NCI-H1105 treated with DMSO at 0.1 percent for 48 hours (cell line): ENCODE results near the gene GRID1.
A peak's percentile ranks its signal among the peaks of the same experiment; 100 is the strongest.
"Not testable (repeated sequence)": the region's sequence is repeated elsewhere in the genome, so short reads cannot be mapped to it uniquely, and the experiment has no call there.

Experiments
- DNase-seq: peaks from one replicate; lab custom pipeline; 2025; lab: John Stamatoyannopoulos, UW

GRID1 gene

GRCh38 chr10:86036544-86036831 is 330.1 kb downstream of the GRID1 start:
- DNase-seq = no peak

- peak; percentile 1 for DNase-seq
Measured at GRCh38 chr10:86035791-86036543, 330.6 kb downstream of the GRID1 start.

GRCh38 chr10:86034710-86035109 is 331.9 kb downstream of the GRID1 start:
- no peak for DNase-seq

GRCh38 chr10:86033581-86033980 is 333.0 kb downstream of the GRID1 start:
- no peak for DNase-seq

- DNase-seq = not testable (repeated sequence)
Measured at GRCh38 chr10:86032087-86032486, 334.5 kb downstream of the GRID1 start.

- no peak for DNase-seq
Measured at GRCh38 chr10:86030312-86030711, 336.3 kb downstream of the GRID1 start.

- DNase-seq = no peak
Measured at GRCh38 chr10:86027346-86027745, 339.2 kb downstream of the GRID1 start.

GRCh38 chr10:86025509-86025908 is 341.1 kb downstream of the GRID1 start:
- no peak for DNase-seq

- no peak for DNase-seq
Measured at GRCh38 chr10:86024281-86025041, 342.1 kb downstream of the GRID1 start.

GRCh38 chr10:86023931-86024280 is 342.7 kb downstream of the GRID1 start:
- DNase-seq = no peak

- no peak for DNase-seq
Measured at GRCh38 chr10:86023336-86023735, 343.3 kb downstream of the GRID1 start.

- DNase-seq = no peak
Measured at GRCh38 chr10:86022906-86023305, 343.7 kb downstream of the GRID1 start.

GRCh38 chr10:86020134-86020533 is 346.5 kb downstream of the GRID1 start:
- no peak for DNase-seq

- DNase-seq = no peak
Measured at GRCh38 chr10:86019141-86019540, 347.5 kb downstream of the GRID1 start.

GRCh38 chr10:86018735-86019058 is 347.9 kb downstream of the GRID1 start:
- DNase-seq = no peak

- no peak for DNase-seq
Measured at GRCh38 chr10:86017841-86018734, 348.5 kb downstream of the GRID1 start.

- no peak for DNase-seq
Measured at GRCh38 chr10:86013568-86013967, 353.0 kb downstream of the GRID1 start.

- no peak for DNase-seq
Measured at GRCh38 chr10:86007171-86007570, 359.4 kb downstream of the GRID1 start.

GRCh38 chr10:86004337-86004736 is 362.3 kb downstream of the GRID1 start:
- DNase-seq = no peak

- no peak for DNase-seq
Measured at GRCh38 chr10:86003201-86003621, 363.4 kb downstream of the GRID1 start.

- DNase-seq = no peak
Measured at GRCh38 chr10:86001521-86001920, 365.1 kb downstream of the GRID1 start.

- DNase-seq = no peak
Measured at GRCh38 chr10:85997544-85997943, 369.1 kb downstream of the GRID1 start.

- peak; percentile 5 for DNase-seq
Measured at GRCh38 chr10:85995791-85996190, 370.8 kb downstream of the GRID1 start.
